GDM1 (cell line): ENCODE results near the gene MEIKIN.

Experiments used
- DNase-seq: peaks from one replicate; lab custom pipeline; 2025; lab: John Stamatoyannopoulos, UW

MEIKIN gene

GRCh38 chr5:131973089-131973712, 27.7 kb upstream of the MEIKIN start:
- no peak for DNase-seq

DNA sequence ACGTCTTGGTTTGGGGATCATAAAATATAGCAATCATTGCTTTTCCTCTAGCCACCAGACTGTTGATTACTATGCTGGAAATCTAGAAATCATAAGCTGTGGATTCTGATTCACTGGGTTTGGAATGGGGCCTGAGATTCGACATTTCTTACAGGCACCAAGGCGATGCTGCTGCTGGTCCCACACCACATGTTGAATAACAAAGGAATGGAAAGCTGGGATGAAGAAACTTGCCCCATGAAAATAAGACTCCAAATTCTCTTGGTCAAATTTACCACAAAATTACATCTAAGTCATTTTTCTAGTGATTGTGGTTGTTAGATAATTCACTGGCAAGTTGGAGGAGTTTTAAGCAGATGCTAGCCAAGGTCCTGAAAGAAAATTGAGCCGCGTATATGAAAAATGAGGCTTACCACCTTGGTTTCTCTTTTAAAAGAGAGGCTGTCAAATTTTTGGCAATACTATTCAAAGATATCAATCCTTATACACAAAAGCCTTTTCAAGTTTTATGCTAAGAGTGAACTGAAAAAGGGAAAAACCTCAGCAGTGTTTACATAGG, 23.0 kb upstream of the MEIKIN start:
- DNase-seq, result no peak

DNA sequence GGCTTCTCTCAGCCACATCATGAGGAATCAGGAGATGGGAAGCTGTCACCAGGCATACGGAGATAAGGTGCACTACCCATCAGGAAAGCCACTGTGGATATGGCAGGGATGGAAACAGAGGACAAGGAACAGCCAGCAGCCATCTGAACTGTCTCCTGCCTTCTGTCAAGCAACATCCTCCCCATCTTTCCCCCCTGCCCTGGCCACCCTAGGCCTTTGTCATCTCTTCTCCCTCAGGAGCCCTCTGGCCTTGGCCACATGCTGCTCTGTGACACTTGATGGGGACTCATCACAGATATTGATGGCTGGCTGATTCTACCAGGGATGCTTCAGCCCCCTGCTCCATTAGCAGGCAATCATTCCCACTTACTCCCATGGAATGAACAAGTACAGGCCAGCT, 21.1 kb upstream of the MEIKIN start:
- DNase-seq, result no peak

GRCh38 chr5:131965826-131966415, 20.5 kb upstream of the MEIKIN start:
- DNase-seq, result no peak

DNA sequence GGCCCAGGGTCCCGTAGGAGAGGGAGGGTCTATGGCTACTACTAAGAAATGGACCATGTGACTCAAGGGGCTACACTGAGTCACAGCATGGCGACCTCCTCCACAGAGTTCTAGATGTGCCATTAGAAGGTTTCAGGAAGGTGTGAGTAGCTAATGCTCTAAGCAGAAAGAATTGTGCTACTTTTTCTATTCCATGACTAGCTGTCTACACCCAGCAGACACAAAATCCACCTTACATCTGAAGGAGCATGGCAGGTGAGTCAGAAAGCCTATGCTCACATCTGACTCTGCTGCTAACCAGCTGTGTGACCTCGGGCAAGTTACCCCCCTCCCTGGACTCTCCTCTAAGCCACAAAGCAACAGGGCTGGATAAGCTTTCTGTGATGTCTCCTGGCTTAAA, 14.4 kb upstream of the MEIKIN start:
- no peak for DNase-seq

GRCh38 chr5:131959136-131959535, 13.7 kb upstream of the MEIKIN start:
- no peak for DNase-seq

GRCh38 chr5:131957721-131958441, 12.4 kb upstream of the MEIKIN start:
- no peak for DNase-seq

DNA sequence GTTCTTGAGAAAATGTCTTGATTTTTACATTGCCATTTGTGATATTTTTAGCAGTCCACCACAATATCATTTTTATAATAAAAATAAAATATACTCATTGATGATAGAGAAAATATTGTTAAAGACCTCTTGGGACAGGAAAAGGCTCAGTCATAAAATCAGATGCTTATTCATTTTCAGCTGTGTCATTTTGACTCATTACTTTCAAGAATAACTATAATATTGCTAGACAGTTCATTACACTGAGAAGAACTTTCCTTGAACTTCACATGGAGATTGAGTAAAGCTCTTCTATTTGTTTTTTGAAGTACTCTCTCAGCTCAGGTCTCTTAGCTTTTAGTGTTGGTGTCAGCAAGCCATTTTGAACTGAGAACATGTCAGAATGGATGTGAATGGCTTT, 8.5 kb upstream of the MEIKIN start:
- no peak for DNase-seq

DNA sequence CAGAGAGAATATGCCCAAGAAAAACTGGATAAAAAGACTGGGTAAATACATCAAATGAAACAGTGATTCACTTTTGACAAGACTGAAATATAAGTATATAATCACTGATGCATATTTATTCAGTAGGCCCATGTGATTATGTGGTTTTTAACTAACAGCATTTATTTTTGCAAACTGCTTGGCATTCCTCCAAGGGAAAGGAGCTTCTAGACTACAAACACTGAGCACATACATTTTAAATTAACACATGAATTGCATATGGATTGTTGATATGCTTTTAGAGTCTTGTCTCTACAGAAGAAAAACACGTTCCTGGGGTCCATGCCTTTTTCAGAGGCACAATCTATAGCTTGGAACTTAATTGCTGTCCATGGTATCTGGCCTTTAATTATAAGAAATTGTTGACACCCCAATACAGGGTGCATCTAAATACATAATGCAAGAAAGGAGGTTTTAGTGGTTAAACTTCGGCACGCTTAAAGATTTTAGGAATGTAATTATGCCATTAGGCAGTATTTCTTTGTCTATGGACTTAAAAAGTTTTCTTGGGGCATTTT, 6.9 kb upstream of the MEIKIN start:
- no peak for DNase-seq

DNA sequence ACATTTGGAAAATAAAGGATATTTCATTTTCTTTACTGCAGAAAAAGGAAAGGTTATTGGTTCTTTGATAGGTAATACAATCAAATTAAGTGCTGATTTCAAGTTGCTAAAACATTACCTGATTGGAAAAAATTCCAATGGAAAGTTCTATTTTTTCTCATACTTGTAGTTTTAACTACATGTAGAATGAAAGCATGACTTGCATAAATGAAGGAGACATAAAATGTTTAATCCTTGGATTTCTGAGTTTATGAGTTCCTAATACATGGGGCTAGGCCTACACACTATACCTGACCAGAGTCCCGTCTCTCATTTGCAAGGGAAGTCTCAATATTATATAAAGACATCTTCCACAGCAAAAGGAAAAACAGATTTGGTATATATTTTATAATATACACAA, 5.2 kb upstream of the MEIKIN start:
- no peak for DNase-seq

DNA sequence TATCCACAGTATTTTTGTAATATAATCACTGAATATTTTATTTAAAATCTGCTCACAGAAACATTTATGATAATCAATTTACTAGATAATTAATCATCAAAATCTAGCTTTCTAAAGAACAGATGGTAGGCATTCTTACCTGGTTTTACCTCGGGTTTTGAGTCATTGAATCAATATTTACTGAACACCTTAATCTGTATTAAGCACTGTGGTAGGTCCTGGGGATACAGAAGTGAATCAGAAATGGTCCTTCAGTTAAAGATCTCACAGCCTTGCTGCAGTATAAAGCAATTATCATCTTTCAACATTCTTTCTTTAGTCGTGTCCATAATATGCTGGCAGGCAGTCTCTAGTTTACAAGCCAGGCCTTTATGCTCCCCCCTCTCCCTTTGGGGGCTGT, 2.0 kb upstream of the MEIKIN start:
- no peak for DNase-seq

DNA sequence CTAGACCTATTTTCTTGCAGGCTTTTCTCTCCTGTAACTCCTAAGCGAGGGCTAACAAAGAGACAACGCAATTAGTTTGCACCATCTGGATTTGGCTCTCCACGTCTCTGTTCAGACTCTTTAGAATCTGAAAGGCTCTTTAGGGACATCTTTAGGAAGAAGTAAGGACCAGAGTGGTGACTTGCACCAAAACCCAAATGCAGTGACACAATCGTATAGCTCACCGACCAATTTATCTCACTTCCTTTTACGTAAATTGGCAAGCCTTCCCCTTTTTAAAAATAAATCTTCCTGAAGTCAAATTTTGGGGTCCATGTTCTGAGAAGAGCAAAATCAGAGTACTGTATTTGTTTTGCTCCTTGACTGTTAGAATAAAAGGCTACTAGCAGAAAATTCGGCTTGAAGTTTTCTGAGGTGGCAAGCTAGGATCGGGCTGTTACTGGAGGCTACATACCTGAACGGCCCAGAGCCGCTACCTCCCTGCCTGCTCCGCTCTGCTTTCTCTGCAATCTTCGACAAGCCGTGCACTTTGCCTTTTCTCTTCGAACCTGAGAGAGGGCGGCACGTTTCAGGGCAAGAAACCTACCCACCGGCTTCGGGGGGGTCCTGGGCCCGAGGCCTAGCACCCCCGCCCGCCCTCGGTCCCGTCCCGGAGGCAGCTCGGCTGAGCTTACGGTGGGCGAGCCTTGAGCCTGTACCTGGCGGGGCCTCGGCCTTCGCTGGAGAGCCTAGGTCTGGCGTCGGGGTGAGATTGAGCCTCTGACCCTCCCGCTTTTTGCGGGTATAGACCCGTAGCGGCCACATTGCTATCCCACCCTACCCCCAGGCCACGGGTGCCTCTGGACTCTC, 537 bp downstream of the MEIKIN start:
- no peak for DNase-seq

- no peak for DNase-seq
These were observed 1.5 kb downstream of the MEIKIN start for GRCh38 chr5:131943916-131944315.

DNA sequence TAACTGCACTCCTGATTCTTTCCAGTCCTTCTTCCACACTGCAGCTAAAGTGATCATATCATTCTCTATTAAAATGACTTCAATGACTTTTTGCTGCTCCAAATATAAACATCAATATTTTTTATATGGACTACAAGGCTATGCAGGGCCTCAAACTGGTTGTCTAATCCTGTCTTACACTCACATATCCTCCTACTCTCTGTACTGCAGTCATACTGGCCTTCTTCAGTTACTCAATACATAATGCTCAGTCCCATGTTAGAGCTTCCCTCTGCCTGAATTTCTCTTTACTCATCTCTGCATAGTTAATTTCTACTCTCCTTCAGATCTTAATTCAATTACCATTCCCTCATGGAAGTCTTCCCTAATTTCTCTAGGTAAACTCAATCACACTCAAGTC, 3.4 kb downstream of the MEIKIN start:
- no peak for DNase-seq

DNA sequence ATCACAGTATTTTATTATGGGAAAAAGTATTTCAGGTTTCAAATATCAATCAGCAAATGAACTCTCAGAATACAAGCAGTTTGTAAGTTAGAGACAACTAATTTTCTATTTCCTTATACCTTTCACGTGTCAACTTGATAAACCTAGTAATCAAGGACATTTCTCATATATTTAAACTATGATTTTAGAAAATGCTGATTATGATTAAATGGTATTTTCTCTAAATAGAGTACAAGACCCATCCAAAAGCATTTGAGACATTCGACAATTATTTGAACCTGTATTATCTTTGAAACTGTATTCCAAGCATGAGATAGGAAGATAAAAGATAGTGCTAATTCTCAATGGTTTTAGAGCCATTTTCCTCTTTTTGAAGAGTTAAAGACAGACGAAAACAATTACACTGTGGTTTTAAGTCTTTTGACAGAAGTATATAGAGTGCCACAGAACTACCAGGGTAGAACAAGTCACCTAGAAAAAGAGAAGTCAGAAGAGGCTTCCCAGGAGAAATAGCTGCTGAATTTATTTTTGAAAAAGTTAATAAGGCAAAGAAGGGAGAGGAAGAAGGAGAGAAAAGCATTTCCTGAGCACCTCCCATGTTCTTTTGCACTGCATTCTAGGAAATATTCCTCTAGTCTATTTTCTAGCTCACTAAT, 5.6 kb downstream of the MEIKIN start:
- DNase-seq, result no peak

DNA sequence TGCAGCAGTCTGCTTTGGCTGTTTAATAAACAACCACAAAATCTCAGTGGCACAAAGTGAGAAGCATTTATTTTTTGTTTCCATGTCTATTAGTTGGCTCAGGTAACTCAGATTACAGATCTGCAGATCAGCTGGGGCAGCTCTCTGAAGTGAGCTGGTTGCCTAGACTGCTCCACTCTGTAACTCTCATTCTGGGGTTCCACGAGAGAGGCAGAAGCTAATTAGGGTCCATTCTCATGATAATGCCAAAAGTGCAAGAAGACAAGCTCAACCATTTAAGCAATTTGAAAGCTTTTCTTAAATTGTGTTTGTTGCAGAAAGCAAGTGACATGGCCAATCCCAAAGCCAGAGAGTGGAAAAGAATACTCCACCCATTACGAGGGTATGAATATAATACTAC, 13.2 kb downstream of the MEIKIN start:
- DNase-seq, result no peak

DNA sequence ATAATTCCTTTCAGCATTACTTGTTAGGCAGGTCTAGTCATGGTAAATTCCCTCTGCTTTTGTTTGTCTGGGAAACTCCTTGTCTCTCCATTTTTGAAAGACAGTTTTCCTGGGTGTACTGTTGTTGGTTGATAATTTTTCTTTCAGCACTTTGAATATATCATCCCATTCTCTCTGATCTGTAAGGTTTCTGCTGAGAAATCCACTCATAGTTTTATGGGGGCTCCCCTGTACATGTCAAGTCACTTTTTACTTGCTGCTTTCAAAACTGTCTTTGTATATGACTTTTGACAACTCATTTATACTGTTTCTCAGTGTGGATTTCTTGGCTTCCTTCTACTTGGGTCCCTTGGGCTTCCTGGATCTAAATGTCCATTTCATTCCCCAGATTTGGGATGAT, 16.5 kb downstream of the MEIKIN start:
- no peak for DNase-seq

GRCh38 chr5:131926168-131926567, 19.3 kb downstream of the MEIKIN start:
- no peak for DNase-seq

DNA sequence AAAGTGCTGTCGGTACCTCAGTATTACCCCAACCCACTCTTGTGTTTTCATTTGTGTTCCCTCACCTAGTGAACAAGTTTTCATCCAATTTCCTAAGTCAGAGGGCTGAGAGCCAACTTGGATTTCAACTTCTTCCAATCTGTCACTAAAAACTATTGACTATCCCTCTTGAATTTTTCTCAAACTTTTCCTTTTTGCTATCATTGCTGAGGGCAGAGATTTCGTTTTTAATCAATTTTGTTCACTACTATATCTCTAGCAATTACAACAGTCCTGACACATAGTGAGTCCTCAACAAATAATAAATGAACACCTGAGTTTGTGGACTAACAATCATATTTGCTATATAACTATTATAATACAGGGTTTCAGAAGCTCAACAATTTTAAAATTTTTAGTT, 29.0 kb downstream of the MEIKIN start:
- DNase-seq, result no peak

- no peak for DNase-seq
These were observed 31.0 kb downstream of the MEIKIN start for GRCh38 chr5:131914472-131914871.

GRCh38 chr5:131913603-131914002, 31.9 kb downstream of the MEIKIN start:
- DNase-seq, result no peak

- no peak for DNase-seq
These were observed 38.8 kb downstream of the MEIKIN start for GRCh38 chr5:131906668-131907067.
